Transverse colon (tissue), 3 donors: ENCODE results near the gene SAMD14.

ENCODE experiments used
- POLR2A ChIP-seq: fragments of 450-650 bp; IDR thresholded peaks from one replicate; pipeline ENCODE4 v1.6.1; 2016; ENCODE audit warnings: antibody characterized with exemption, mild to moderate bottlenecking, moderate library complexity
- TF ChIP-seq, protein P1 (sequence below), 5 experiments: fragments of 200-600 bp in 3 of 5; fragments of 450-650 bp in 2 of 5; sonication (generic) in 3 of 5; IDR thresholded peaks; 1 replicate in 2 of 5; 2 replicates in 3 of 5; pipeline ENCODE4 v1.5.1; 2016 to 2017; ENCODE audit warnings: antibody characterized with exemption in 5 of 5, inconsistent platforms in 3 of 5, mild to moderate bottlenecking in 2 of 5, moderate library complexity in 1 of 5

DNA sequence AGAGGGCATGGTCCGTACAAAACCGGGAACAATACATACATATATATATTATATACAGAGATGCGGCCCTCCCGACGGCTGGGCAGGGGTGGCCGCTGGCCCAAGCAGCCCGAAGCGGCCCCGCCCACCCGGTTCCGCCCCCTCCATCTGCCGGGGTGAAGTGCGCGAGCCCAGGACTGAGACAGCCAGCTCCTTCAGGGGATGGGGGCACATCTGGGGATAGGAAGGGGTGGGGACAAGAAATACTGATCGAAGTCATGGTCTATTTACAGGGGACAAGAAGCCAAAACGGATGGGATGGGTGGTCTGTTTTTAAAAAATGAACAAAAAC is 3.8 kb upstream of the SAMD14 start:
- TF ChIP-seq, protein P1, sequence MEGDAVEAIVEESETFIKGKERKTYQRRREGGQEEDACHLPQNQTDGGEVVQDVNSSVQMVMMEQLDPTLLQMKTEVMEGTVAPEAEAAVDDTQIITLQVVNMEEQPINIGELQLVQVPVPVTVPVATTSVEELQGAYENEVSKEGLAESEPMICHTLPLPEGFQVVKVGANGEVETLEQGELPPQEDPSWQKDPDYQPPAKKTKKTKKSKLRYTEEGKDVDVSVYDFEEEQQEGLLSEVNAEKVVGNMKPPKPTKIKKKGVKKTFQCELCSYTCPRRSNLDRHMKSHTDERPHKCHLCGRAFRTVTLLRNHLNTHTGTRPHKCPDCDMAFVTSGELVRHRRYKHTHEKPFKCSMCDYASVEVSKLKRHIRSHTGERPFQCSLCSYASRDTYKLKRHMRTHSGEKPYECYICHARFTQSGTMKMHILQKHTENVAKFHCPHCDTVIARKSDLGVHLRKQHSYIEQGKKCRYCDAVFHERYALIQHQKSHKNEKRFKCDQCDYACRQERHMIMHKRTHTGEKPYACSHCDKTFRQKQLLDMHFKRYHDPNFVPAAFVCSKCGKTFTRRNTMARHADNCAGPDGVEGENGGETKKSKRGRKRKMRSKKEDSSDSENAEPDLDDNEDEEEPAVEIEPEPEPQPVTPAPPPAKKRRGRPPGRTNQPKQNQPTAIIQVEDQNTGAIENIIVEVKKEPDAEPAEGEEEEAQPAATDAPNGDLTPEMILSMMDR (IDR thresholded peaks at IDR 0.05), result no peak
- no peak for TF ChIP-seq POLR2A
